ENCODE measurements around the gene PTPRT. TPM values are rescaled to one million over a fixed set of nuclear protein-coding genes. Genes with fewer than 3 reads are reported as not detected.

The PTPRT gene
- total RNA-seq, 1 experiment from 2014 or later, result not detected

GRCh38 chr20:42155586-42155985 lies 1034.1 kb downstream of the PTPRT start:
- Histone ChIP-seq H3K36me3 (ENCODE audit: control insufficient read depth, insufficient read depth, low read length) (no peaks in the 10 kb centered on the region), H3K27me3 (ENCODE audit: control insufficient read depth, insufficient read depth, low read length) (no peaks in the 10 kb centered on the region; the same call in 1 of the 2 replicates), H3K27ac (ENCODE audit: low read length) (no peak overlapping the region), H3K4me1 (ENCODE audit: control insufficient read depth, insufficient read depth, low read length) (no peaks in the 10 kb centered on the region), H3K4me3 (ENCODE audit: low read depth in 2 of 2, low read length in 2 of 2) (no peak overlapping the region), H3K9me3 (ENCODE audit: control insufficient read depth, insufficient read depth, low read depth, low read length) (no peaks in the 10 kb centered on the region)
- ChIA-PET POLR2A (no interaction called here), CTCF (no interaction called here)
- no peak for TF ChIP-seq CTCF (IDR thresholded peaks at IDR 0.05)
- no peak for TF ChIP-seq REST (IDR thresholded peaks at IDR 0.05; ENCODE audit: insufficient read depth in 1 of 2, low read depth in 2 of 2, low read length in 1 of 2)
- no peak for TF ChIP-seq SIN3A (IDR thresholded peaks at IDR 0.05; ENCODE audit: borderline replicate concordance, insufficient read depth, low read depth, low read length)
- TF ChIP-seq TCF7L2 (IDR thresholded peaks at IDR 0.05; ENCODE audit: low read depth, low read length), result no peak
- no peak for TF ChIP-seq POLR2AphosphoS5 (IDR thresholded peaks at IDR 0.05; ENCODE audit: low read depth, low read length)
- DNase-seq (ENCODE audit: low read depth, low spot score) (no peak), ATAC-seq (no peak)
- BruUV-seq (replicated peaks), result no TSS peak
- intact Hi-C loops (cut with micrococcal nuclease; ENCODE audit: unreplicated experiment) (no loop called here), in situ Hi-C loops (cut with HindIII; ENCODE audit: low pct_unique_long_range_greater_than_20kb, low sequenced_read_pairs) (no loop called here)

- ChIA-PET CTCF (no interaction called here), POLR2A (no interaction called here)
These were observed 1037.1 kb downstream of the PTPRT start for GRCh38 chr20:42152575-42152974.

More at GRCh38 chr20:42152575-42152974, 1037.1 kb downstream of the PTPRT start:
- in situ Hi-C loops (cut with HindIII; ENCODE audit: low pct_unique_long_range_greater_than_20kb, low sequenced_read_pairs), result no loop called here
- intact Hi-C loops (cut with micrococcal nuclease; ENCODE audit: unreplicated experiment), result no loop called here
- BruUV-seq (replicated peaks), result no TSS peak
- H3K27ac ChIP-seq (ENCODE audit: low read length), result no peak overlapping the region
- H3K27me3 ChIP-seq (ENCODE audit: control insufficient read depth, insufficient read depth, low read length), result no peaks in the 10 kb centered on the region
- H3K4me3 ChIP-seq (ENCODE audit: low read depth in 2 of 2, low read length in 2 of 2), result no peak overlapping the region
- H3K36me3 ChIP-seq (ENCODE audit: control insufficient read depth, insufficient read depth, low read length), result no peaks in the 10 kb centered on the region
- H3K9me3 ChIP-seq (ENCODE audit: control insufficient read depth, insufficient read depth, low read depth, low read length), result no peaks in the 10 kb centered on the region
- ATAC-seq, result no peak
- TF ChIP-seq TCF7L2 (IDR thresholded peaks at IDR 0.05; ENCODE audit: low read depth, low read length), result no peak
- TF ChIP-seq POLR2AphosphoS5 (IDR thresholded peaks at IDR 0.05; ENCODE audit: low read depth, low read length), result no peak
- TF ChIP-seq CTCF (IDR thresholded peaks at IDR 0.05), result no peak
- TF ChIP-seq SIN3A (IDR thresholded peaks at IDR 0.05; ENCODE audit: borderline replicate concordance, insufficient read depth, low read depth, low read length), result no peak
- TF ChIP-seq REST (IDR thresholded peaks at IDR 0.05; ENCODE audit: insufficient read depth in 1 of 2, low read depth in 2 of 2, low read length in 1 of 2), result no peak
- H3K4me1 ChIP-seq (ENCODE audit: control insufficient read depth, insufficient read depth, low read length), result no peaks in the 10 kb centered on the region
- no peak for DNase-seq (ENCODE audit: low read depth, low spot score)

Data from Panc1 (cell line).